ENCODE data around the gene RNF222.
"Not testable (repeated sequence)": the region's sequence is repeated elsewhere in the genome, so short reads cannot be mapped to it uniquely, and the experiment has no call there.

DNA sequence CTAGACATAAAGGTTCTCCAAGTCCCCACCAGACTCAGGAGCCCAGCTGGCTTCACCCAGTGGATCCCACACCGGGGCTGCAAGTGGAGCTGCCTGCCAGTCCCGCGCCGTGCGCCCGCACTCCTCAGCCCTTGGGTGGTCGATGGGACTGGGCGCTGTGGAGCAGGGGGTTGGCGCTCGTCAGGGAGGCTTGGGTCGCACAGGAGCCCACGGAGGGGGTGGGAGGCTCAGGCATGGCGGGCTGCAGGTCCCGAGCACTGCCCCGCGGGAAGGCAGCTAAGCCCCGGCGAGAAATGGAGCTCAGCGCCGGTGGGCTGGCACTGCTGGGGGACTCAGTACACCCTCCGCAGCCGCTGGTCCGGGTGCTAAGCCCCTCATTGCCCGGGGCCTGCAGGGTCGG is 50.6 kb downstream of the RNF222 start:
- not testable (repeated sequence) for TF ChIP-seq POLR2A (IDR thresholded peaks at IDR 0.05; ENCODE audit: extremely low read depth, insufficient read length); MYC (IDR thresholded peaks at IDR 0.05; ENCODE audit: low read depth, low read length)
- TF ChIP-seq, protein P1, sequence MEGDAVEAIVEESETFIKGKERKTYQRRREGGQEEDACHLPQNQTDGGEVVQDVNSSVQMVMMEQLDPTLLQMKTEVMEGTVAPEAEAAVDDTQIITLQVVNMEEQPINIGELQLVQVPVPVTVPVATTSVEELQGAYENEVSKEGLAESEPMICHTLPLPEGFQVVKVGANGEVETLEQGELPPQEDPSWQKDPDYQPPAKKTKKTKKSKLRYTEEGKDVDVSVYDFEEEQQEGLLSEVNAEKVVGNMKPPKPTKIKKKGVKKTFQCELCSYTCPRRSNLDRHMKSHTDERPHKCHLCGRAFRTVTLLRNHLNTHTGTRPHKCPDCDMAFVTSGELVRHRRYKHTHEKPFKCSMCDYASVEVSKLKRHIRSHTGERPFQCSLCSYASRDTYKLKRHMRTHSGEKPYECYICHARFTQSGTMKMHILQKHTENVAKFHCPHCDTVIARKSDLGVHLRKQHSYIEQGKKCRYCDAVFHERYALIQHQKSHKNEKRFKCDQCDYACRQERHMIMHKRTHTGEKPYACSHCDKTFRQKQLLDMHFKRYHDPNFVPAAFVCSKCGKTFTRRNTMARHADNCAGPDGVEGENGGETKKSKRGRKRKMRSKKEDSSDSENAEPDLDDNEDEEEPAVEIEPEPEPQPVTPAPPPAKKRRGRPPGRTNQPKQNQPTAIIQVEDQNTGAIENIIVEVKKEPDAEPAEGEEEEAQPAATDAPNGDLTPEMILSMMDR (IDR thresholded peaks at IDR 0.05; ENCODE audit: low read depth, low read length) = not testable (repeated sequence)
- TF ChIP-seq, protein P2, sequence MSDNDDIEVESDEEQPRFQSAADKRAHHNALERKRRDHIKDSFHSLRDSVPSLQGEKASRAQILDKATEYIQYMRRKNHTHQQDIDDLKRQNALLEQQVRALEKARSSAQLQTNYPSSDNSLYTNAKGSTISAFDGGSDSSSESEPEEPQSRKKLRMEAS (IDR thresholded peaks at IDR 0.05; ENCODE audit: low read depth, low read length) = not testable (repeated sequence)

All from NB4 (cell line).